ENCODE measurements around the gene BNC2. TPM values are rescaled to one million over a fixed set of nuclear protein-coding genes. Genes with fewer than 3 reads are reported as not detected.

The BNC2 gene
- total RNA-seq, 1 experiment from 2014 or later: 5.7 TPM

DNA sequence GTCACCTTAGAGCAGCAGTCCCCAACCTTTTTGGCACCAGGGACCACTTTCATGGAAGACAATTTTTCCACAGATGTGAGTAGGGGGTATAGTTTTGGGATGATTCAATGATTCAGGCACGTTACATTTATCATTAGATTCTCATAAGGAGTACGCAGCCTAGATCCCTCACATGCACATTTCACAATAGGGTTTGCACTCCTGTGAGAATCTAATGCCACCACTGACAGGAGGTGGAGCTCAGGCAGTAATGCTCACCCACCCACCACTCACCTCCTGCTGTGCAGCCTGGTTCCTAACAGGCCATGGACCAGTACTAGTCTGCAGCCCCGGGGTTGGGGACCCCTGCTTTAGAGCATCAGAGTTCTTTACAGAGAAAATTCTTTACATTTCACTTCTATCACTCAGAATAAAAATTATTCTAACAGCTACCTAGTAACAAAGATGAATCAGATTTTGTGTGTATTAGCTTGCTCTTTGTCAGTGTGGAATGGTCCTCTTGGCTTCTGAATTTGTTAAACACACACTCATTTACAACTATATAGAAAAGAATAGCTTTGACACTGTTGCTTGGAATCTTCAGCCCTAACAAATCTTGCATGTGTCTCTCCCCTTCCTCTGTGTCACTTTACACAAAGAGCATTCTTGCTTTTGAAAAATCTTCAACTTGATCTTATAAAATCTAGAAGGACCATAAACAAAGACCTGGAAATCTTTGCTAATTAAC is 438.6 kb downstream of the BNC2 start:
- intact Hi-C loops (cut with micrococcal nuclease; ENCODE audit: unreplicated experiment): no loop called here
- POLR2A ChIA-PET: no interaction called here
- no TSS peak for BruUV-seq (replicated peaks)
- Histone ChIP-seq H3K4me1 (ENCODE audit: control insufficient read depth, insufficient read depth, low read length) (no peaks in the 10 kb centered on the region), H3K27ac (ENCODE audit: low read length) (no peak overlapping the region), H3K4me3 (ENCODE audit: low read depth in 2 of 2, low read length in 2 of 2) (no peak overlapping the region), H3K27me3 (ENCODE audit: control insufficient read depth, insufficient read depth, low read length) (no peaks in the 10 kb centered on the region), H3K36me3 (ENCODE audit: control insufficient read depth, insufficient read depth, low read length) (no peaks in the 10 kb centered on the region), H3K9me3 (ENCODE audit: control insufficient read depth, insufficient read depth, low read depth, low read length) (no peaks in the 10 kb centered on the region)
- in situ Hi-C loops (cut with HindIII; ENCODE audit: low pct_unique_long_range_greater_than_20kb, low sequenced_read_pairs): no loop called here
- CTCF ChIA-PET: no interaction called here
- no peak for ATAC-seq
- no peak for DNase-seq (ENCODE audit: low read depth, low spot score)
- TF ChIP-seq POLR2AphosphoS5 (IDR thresholded peaks at IDR 0.05; ENCODE audit: low read depth, low read length) (no peak), REST (IDR thresholded peaks at IDR 0.05; ENCODE audit: insufficient read depth in 1 of 2, low read depth in 2 of 2, low read length in 1 of 2) (no peak), SIN3A (IDR thresholded peaks at IDR 0.05; ENCODE audit: borderline replicate concordance, insufficient read depth, low read depth, low read length) (no peak), CTCF (IDR thresholded peaks at IDR 0.05) (no peak), TCF7L2 (IDR thresholded peaks at IDR 0.05; ENCODE audit: low read depth, low read length) (no peak)

- DNase-seq (ENCODE audit: low read depth, low spot score) (no peak), ATAC-seq (no peak)
- H3K27ac ChIP-seq (ENCODE audit: low read length): no peak overlapping the region
- TF ChIP-seq CTCF (IDR thresholded peaks at IDR 0.05): no peak
- CTCF ChIA-PET: no interaction called here
- BruUV-seq (replicated peaks): no TSS peak
- no peaks in the 10 kb centered on the region for H3K9me3 ChIP-seq (ENCODE audit: control insufficient read depth, insufficient read depth, low read depth, low read length)
- H3K4me3 ChIP-seq (ENCODE audit: low read depth in 2 of 2, low read length in 2 of 2): no peak overlapping the region
- in situ Hi-C loops (cut with HindIII; ENCODE audit: low pct_unique_long_range_greater_than_20kb, low sequenced_read_pairs) (no loop called here), intact Hi-C loops (cut with micrococcal nuclease; ENCODE audit: unreplicated experiment) (no loop called here)
- no peaks in the 10 kb centered on the region for H3K36me3 ChIP-seq (ENCODE audit: control insufficient read depth, insufficient read depth, low read length)
- H3K4me1 ChIP-seq (ENCODE audit: control insufficient read depth, insufficient read depth, low read length): no peaks in the 10 kb centered on the region
- no peaks in the 10 kb centered on the region for H3K27me3 ChIP-seq (ENCODE audit: control insufficient read depth, insufficient read depth, low read length)
- POLR2A ChIA-PET: no interaction called here
Measured at GRCh38 chr9:16429671-16430070, 440.8 kb downstream of the BNC2 start.

Measured in Panc1 (cell line).